Peyer's patch (tissue), 4 donors: Measurements from ENCODE around the gene MILR1. TPM values are rescaled to one million over a fixed set of nuclear protein-coding genes. Genes with fewer than 3 reads are reported as not detected.

Experiments used
- DNase-seq, 3 donors: peaks; one replicate each; pipeline ENCODE4 v3.0.0-alpha.2; 2017 to 2019
- H3K27ac ChIP-seq, 4 donors: fragments of 200-600 bp; sonication (generic); one replicate each; pipeline ENCODE4 v1.5.1; 2016 to 2019
- H3K27me3 ChIP-seq, 2 donors: fragments of 200-600 bp; sonication (generic); one replicate each; pipeline ENCODE4 v1.5.1; 2019
- H3K36me3 ChIP-seq, 3 donors: fragments of 200-600 bp; sonication (generic); one replicate each; pipeline ENCODE4 v1.5.1; 2016 to 2019
- H3K4me1 ChIP-seq, 4 donors: fragments of 200-600 bp; sonication (generic); one replicate each; pipeline ENCODE4 v1.5.1; 2016 to 2019
- H3K4me3 ChIP-seq, 4 donors: fragments of 200-600 bp; sonication (generic); 1 replicate in 3 of 4; 2 replicates in 1 of 4; pipeline ENCODE4 v1.5.1; 2016 to 2019; ENCODE audit warnings: mild to moderate bottlenecking in 1 of 4
- H3K9me3 ChIP-seq, 4 donors: fragments of 200-600 bp; sonication (generic); one replicate each; pipeline ENCODE4 v1.5.1; 2016 to 2019; ENCODE audit warnings: mild to moderate bottlenecking in 1 of 4
- POLR2A ChIP-seq, 2 donors: fragments of 450-650 bp; IDR thresholded peaks; one replicate each; pipeline ENCODE4 v1.5.1; 2017; ENCODE audit warnings: antibody characterized with exemption in 2 of 2, mild to moderate bottlenecking in 2 of 2, moderate library complexity in 2 of 2
- total RNA-seq, 4 donors: library from RNA; depleted of rRNA; stranded (reverse); fragments of >200 nt; gene quantifications; one replicate each; pipeline ENCODE4 v1.1.0, GENCODE V29; 2016
- TF ChIP-seq, protein P1 (sequence below), 6 experiments: fragments of 450-650 bp in 4 of 6; fragments of 200-600 bp in 2 of 6; sonication (generic) in 1 of 6; IDR thresholded peaks; one replicate each; pipeline ENCODE4 v1.5.1; 2017 to 2019; ENCODE audit warnings: antibody characterized with exemption in 6 of 6, mild to moderate bottlenecking in 3 of 6, moderate library complexity in 1 of 6

MILR1 gene
- total RNA-seq, 4 donors from 2014 or later, result 3.3 to 10.7 (median 5.6) TPM; not detected in 1

DNA sequence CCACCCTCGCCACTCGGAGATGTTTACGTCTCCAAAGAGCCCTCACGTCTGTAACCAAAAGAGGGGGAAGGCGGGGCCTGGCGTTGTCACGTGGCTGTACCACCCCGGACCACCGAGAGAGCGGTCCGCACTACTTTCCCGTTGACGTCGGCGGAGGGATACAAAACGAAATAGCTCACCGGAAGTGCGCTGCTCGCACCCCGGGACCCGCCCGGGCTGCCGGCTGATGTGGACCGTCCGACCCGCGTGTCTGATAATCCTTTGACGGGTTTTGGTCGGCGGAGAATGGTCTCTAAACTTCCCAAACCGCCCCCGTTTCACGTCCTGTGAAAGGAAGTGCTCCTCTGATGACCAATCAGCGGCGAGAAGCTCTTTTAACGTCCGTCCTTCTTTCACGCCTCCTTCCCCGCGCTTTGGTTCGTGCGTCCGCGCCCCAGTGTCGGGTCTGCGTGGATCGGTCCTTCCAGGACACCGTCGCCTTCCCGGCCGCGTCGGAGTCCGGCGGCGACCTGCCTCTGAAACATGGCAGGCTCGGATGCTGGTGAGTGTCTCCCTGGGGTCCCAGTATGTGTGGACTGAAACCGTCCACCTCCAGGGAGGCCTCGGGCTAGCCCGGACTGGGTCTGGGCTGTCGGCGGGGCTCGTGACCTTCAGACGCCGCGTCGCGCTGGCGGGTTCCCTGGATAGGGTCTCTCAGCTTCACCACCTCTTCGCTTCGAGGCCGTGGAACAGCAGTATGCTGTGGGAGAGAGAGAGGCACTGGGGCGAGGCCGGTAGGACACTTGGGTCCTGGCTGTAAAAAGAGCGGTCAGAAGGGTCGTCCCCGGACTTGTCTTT, 57.9 kb downstream of the MILR1 start, which contains the start of gene CEP95:
Gene CEP95, plus strand, starts transcription at position 402 of the 837 bp plus-strand sequence. Its CDS starts 121 bp downstream, at position 523.
- H3K4me3 ChIP-seq, result peak within 1 kb of the TSS; percentile 68 to 96 (median 86)
- H3K27me3 ChIP-seq, result no peaks in the 10 kb centered on the region
- peaks cover 0 to 56% (median 3%) of the 10 kb centered on the region in 3 donors for H3K36me3 ChIP-seq
- H3K4me1 ChIP-seq, result peaks cover 0 to 46% (median 2%) of the 10 kb centered on the region in 4 donors
- TF ChIP-seq, protein P1, sequence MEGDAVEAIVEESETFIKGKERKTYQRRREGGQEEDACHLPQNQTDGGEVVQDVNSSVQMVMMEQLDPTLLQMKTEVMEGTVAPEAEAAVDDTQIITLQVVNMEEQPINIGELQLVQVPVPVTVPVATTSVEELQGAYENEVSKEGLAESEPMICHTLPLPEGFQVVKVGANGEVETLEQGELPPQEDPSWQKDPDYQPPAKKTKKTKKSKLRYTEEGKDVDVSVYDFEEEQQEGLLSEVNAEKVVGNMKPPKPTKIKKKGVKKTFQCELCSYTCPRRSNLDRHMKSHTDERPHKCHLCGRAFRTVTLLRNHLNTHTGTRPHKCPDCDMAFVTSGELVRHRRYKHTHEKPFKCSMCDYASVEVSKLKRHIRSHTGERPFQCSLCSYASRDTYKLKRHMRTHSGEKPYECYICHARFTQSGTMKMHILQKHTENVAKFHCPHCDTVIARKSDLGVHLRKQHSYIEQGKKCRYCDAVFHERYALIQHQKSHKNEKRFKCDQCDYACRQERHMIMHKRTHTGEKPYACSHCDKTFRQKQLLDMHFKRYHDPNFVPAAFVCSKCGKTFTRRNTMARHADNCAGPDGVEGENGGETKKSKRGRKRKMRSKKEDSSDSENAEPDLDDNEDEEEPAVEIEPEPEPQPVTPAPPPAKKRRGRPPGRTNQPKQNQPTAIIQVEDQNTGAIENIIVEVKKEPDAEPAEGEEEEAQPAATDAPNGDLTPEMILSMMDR (IDR thresholded peaks at IDR 0.05), result no peak
- peak; percentile 71 to 75 for TF ChIP-seq POLR2A (IDR thresholded peaks at IDR 0.05)
- H3K27ac ChIP-seq, result peak within 1 kb of the TSS; percentile 98 to 100 (median 99)
- H3K9me3 ChIP-seq, result no peaks in the 10 kb centered on the region
- peak; percentile 92 to 98 (median 96) for DNase-seq

DNA sequence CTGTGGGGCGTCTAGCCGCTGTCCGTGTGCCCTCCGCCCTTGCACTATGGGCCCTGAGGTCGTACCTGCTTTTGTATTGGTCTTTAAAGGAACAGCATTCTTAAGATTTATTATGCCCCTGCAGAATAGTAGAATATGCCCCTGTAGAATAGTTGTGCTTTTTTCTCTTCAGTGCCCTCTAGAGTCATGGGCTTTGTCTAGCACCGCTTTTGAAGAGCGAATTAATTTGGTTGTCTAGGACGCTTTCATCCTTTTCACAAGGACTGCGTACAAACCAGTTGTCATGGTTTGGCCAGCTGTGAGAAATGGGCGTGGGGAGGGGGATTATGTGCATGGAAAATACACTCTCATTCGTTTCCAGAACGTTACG, 58.5 kb downstream of the MILR1 start:
- TF ChIP-seq, protein P1 (IDR thresholded peaks at IDR 0.05), result peak; percentile 9 to 54 (median 45)
- no peak for TF ChIP-seq POLR2A (IDR thresholded peaks at IDR 0.05)
- Histone ChIP-seq H3K4me1 (peaks cover 0 to 41% (median 2%) of the 10 kb centered on the region in 4 donors), H3K27me3 (no peaks in the 10 kb centered on the region), H3K36me3 (peaks cover 0 to 56% (median 3%) of the 10 kb centered on the region in 3 donors), H3K4me3 (peak overlapping the region; percentile 68 to 96 (median 86)), H3K9me3 (no peaks in the 10 kb centered on the region), H3K27ac (peak overlapping the region; percentile 98 to 100 (median 99))
- DNase-seq, result no peak

DNA sequence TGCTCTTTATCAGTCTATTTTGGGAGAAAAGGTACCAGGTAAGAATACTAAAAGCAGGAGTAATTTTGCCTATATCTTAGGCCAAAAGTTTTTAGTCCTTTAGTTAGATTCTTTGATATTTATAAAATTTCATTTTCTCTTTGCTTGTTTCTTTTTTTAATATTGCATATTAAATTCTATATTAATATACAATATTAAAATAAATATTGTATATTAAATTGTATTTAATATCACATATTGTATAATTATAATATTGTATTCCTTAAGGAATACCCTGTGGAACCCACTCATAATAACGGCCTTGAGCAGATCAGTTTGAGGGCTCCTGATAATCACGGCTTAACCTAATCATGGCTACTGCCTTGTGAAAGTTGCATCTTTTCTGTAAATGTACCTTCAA, 59.8 kb downstream of the MILR1 start:
- Histone ChIP-seq H3K4me3 (no peak overlapping the region), H3K27me3 (no peaks in the 10 kb centered on the region)
- TF ChIP-seq, protein P1 (IDR thresholded peaks at IDR 0.05), result no peak
- TF ChIP-seq POLR2A (IDR thresholded peaks at IDR 0.05), result no peak

DNA sequence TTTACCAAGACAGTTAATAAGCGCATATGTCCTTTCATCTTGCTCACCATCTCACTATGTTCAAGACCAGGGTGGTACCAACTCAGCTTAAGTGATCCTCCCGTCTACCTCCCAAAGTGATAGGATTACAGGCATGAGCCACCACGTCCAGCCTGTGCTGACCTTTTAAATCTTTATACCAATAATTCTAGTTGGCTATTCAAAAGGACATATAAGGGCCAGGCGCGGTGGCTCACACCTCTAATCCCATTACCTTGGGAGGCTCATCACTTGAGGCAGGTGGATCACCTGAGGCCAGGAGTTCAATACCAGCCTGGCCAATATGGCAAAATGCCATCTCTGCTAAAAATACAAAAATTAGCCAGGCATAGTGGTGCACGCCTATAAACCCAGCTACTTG, 60.3 kb downstream of the MILR1 start:
- no peak for DNase-seq
- peaks cover 0 to 24% (median 0%) of the 10 kb centered on the region in 4 donors for H3K4me1 ChIP-seq
- peaks cover 0 to 54% (median under 1%) of the 10 kb centered on the region in 3 donors for H3K36me3 ChIP-seq
- TF ChIP-seq, protein P1 (IDR thresholded peaks at IDR 0.05), result no peak
- no peak for TF ChIP-seq POLR2A (IDR thresholded peaks at IDR 0.05)
- H3K27me3 ChIP-seq, result no peaks in the 10 kb centered on the region
- no peak overlapping the region for H3K27ac ChIP-seq
- H3K9me3 ChIP-seq, result no peaks in the 10 kb centered on the region
- no peak overlapping the region for H3K4me3 ChIP-seq

More for the DNA sequence above, 59.8 kb downstream of the MILR1 start:
- Histone ChIP-seq H3K36me3 (peaks cover 0 to 54% (median 0%) of the 10 kb centered on the region in 3 donors), H3K9me3 (no peaks in the 10 kb centered on the region), H3K4me1 (peaks cover 0 to 29% (median 0%) of the 10 kb centered on the region in 4 donors), H3K27ac (no peak overlapping the region)
- no peak for DNase-seq

DNA sequence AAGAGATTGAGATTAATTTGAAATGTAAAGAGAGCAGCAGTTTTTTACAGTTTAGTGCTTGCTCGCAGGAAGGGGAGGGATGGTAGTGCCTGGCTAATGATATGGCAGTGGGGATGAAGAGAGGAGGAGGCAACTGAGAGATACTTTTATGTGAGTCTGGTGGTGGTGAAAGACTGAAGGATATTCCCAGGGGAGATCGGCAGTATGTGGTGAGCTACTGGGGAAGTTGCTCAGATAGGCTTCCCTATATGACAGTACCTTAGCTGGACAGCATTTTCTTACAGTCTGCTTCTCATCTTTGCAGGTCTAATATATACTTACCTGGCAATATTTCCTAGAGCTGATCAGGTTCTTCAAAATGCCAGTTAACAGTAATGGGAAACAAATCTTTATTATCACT, 66.5 kb downstream of the MILR1 start:
- no peaks in the 10 kb centered on the region for H3K4me1 ChIP-seq
- peaks cover 0 to 95% (median 4%) of the 10 kb centered on the region in 3 donors for H3K36me3 ChIP-seq
- TF ChIP-seq, protein P1 (IDR thresholded peaks at IDR 0.05), result no peak
- no peak for TF ChIP-seq POLR2A (IDR thresholded peaks at IDR 0.05)
- DNase-seq, result no peak
- no peaks in the 10 kb centered on the region for H3K9me3 ChIP-seq
- H3K4me3 ChIP-seq, result no peak overlapping the region
- no peak overlapping the region for H3K27ac ChIP-seq
- H3K27me3 ChIP-seq, result no peaks in the 10 kb centered on the region
